Measurements from ENCODE around the gene CDC42SE2.
"Not testable (repeated sequence)": the region's sequence is repeated elsewhere in the genome, so short reads cannot be mapped to it uniquely, and the experiment has no call there.

Gene CDC42SE2

DNA sequence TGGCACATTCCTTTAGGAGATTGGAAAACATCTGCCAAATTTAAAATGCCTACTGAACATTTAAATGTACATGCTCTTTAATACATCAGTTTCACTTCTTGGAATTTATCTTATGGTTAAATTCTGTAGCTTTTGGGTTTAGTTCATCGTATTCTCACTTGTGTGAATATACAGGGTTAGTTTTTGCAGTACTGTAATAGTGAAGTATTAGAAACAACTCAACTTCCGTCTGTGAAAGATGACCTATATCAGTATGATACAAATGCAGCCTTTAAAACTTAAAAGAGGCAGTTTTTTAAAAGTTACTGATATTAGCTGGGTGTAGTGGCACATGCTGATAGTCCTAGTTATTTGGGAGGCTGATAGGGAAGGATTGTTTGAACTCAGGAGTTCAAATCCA, 57.2 kb downstream of the CDC42SE2 start:
- H3K27ac ChIP-seq (ENCODE audit: low read depth, low read length) = no peak overlapping the region
- peaks cover 4% of the 10 kb centered on the region for H3K36me3 ChIP-seq (ENCODE audit: insufficient read depth, low read length)
- H3K79me2 ChIP-seq (ENCODE audit: control insufficient read depth, insufficient read depth, low read length, unreplicated experiment) = peaks cover 31% of the 10 kb centered on the region

GRCh38 chr5:131322926-131323325, 59.1 kb downstream of the CDC42SE2 start:
- H2AFZ ChIP-seq (ENCODE audit: low read length, unreplicated experiment) = no peak overlapping the region
- peaks cover 4% of the 10 kb centered on the region for H3K36me3 ChIP-seq (ENCODE audit: insufficient read depth, low read length)
- H3K4me3 ChIP-seq (ENCODE audit: low read depth, low read length) = no peak overlapping the region
- H3K27ac ChIP-seq (ENCODE audit: low read depth, low read length) = no peak overlapping the region
- H3K27me3 ChIP-seq (ENCODE audit: insufficient read depth, low read length) = no peaks in the 10 kb centered on the region
- peaks cover 13% of the 10 kb centered on the region for H3K4me1 ChIP-seq (ENCODE audit: control insufficient read depth, insufficient read depth, low read length, unreplicated experiment)
- H3K79me2 ChIP-seq (ENCODE audit: control insufficient read depth, insufficient read depth, low read length, unreplicated experiment) = peaks cover 23% of the 10 kb centered on the region

More for the DNA sequence above, 57.2 kb downstream of the CDC42SE2 start:
- Histone ChIP-seq H3K4me3 (ENCODE audit: low read depth, low read length) (no peak overlapping the region), H3K27me3 (ENCODE audit: insufficient read depth, low read length) (no peaks in the 10 kb centered on the region), H2AFZ (ENCODE audit: low read length, unreplicated experiment) (no peak overlapping the region), H3K4me1 (ENCODE audit: control insufficient read depth, insufficient read depth, low read length, unreplicated experiment) (no peaks in the 10 kb centered on the region)

DNA sequence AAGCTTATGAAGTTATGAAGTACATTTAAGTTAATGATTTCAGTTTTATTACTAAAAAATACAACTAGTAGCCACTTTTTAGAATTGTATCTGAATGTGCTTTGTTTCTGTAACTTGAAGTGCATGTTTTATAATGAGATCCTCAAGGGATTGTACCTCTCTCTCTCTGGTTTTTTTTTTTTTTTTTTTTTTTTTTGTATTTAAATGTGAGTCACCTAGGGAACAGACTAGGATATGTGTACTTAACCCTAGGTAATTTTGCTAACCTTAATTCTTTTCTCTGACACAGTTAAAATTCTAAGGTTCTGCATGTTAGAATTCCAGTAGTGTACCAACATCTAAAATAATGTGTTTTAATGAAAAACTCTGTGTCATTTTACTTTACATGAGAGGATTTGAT, 59.5 kb downstream of the CDC42SE2 start:
- H3K27ac ChIP-seq (ENCODE audit: low read depth, low read length) = no peak overlapping the region
- no peaks in the 10 kb centered on the region for H3K27me3 ChIP-seq (ENCODE audit: insufficient read depth, low read length)
- H3K4me3 ChIP-seq (ENCODE audit: low read depth, low read length) = no peak overlapping the region
- H2AFZ ChIP-seq (ENCODE audit: low read length, unreplicated experiment) = no peak overlapping the region
- H3K79me2 ChIP-seq (ENCODE audit: control insufficient read depth, insufficient read depth, low read length, unreplicated experiment) = peaks cover 21% of the 10 kb centered on the region
- H3K4me1 ChIP-seq (ENCODE audit: control insufficient read depth, insufficient read depth, low read length, unreplicated experiment) = peaks cover 18% of the 10 kb centered on the region
- peaks cover 4% of the 10 kb centered on the region for H3K36me3 ChIP-seq (ENCODE audit: insufficient read depth, low read length)

- Histone ChIP-seq H3K27ac (ENCODE audit: low read depth, low read length) (no peak overlapping the region), H3K27me3 (ENCODE audit: insufficient read depth, low read length) (no peaks in the 10 kb centered on the region), H2AFZ (ENCODE audit: low read length, unreplicated experiment) (no peak overlapping the region), H3K79me2 (ENCODE audit: control insufficient read depth, insufficient read depth, low read length, unreplicated experiment) (peaks cover 25% of the 10 kb centered on the region), H3K4me3 (ENCODE audit: low read depth, low read length) (no peak overlapping the region), H3K4me1 (ENCODE audit: control insufficient read depth, insufficient read depth, low read length, unreplicated experiment) (peaks cover 25% of the 10 kb centered on the region), H3K36me3 (ENCODE audit: insufficient read depth, low read length) (no peaks in the 10 kb centered on the region)
Measured at GRCh38 chr5:131324303-131324702, 60.5 kb downstream of the CDC42SE2 start.

DNA sequence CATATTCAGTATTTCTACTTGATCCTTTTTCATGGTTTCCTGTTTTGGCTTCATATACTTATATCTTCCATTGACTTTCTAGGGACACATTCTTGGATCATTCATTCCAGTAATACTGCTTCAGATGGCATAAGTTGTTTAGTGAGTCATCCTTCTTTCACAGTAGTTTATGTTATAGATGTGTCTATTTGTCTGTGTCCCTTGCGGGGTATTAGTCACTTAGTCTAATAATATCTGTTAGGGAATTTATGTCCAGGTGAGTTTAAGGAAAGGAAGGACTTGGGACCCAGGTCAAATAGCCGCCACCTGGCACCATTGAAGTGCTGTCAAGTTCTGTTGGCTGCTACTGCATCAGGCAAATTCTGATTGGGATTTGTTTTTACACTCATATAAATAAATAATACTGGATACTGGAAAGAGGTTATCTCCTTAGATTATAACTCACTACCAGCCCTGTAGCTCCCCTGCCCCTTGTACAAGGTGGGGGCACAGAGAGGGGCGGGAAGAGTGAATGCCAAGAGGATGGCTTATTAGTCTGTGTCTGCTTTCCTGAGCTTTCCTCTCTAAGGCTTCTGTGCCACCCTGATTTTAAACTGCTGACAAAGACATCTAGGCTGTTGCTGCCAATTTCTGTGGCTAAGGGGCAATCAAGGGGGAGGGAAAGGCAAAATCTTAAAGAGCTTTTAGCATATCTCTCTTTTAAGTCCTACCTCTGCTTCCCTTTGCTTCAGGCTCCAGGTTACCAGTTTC, 64.9 kb downstream of the CDC42SE2 start:
- Histone ChIP-seq H3K79me2 (ENCODE audit: control insufficient read depth, insufficient read depth, low read length, unreplicated experiment) (peaks cover 27% of the 10 kb centered on the region), H2AFZ (ENCODE audit: low read length, unreplicated experiment) (no peak overlapping the region), H3K4me1 (ENCODE audit: control insufficient read depth, insufficient read depth, low read length, unreplicated experiment) (peaks cover 25% of the 10 kb centered on the region), H3K36me3 (ENCODE audit: insufficient read depth, low read length) (no peaks in the 10 kb centered on the region), H3K27ac (ENCODE audit: low read depth, low read length) (no peak overlapping the region), H3K27me3 (ENCODE audit: insufficient read depth, low read length) (no peaks in the 10 kb centered on the region), H3K4me3 (ENCODE audit: low read depth, low read length) (no peak overlapping the region)

DNA sequence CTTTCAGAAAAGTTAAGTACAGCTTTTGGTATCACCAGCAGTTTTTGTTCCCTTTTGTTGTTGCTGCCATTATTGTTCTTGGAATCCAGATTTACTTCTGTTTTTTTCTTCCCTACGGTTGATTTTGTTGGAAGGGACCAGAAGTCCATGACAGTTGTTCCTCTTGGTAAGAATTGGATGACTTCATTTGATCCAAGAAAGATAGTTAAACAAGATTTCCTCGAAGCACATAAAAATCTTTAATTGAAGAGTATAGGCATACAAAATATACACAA, 65.4 kb downstream of the CDC42SE2 start:
- no peak overlapping the region for H2AFZ ChIP-seq (ENCODE audit: low read length, unreplicated experiment)
- peaks cover 25% of the 10 kb centered on the region for H3K79me2 ChIP-seq (ENCODE audit: control insufficient read depth, insufficient read depth, low read length, unreplicated experiment)
- no peaks in the 10 kb centered on the region for H3K36me3 ChIP-seq (ENCODE audit: insufficient read depth, low read length)

DNA sequence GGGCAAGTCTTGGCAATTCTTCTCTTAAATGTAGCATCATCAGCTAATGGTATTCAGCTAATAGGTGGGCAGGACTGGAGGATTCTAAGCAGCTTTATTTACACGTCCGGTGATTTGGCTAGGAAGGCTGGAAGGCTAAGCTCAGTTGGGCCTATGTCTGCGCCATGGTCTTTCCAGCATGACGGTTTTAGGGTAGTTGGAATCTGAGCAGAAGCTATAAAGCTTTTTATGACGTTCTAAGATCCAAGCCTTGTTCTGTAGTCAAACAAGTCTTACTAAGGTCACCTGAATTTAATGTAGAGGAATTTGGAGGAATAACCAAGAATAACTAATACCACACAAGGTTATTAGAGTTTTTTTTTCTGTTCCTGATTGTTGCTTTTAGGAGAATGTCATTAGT, 66.2 kb downstream of the CDC42SE2 start:
- Histone ChIP-seq H2AFZ (ENCODE audit: low read length, unreplicated experiment) (no peak overlapping the region), H3K4me1 (ENCODE audit: control insufficient read depth, insufficient read depth, low read length, unreplicated experiment) (peaks cover 25% of the 10 kb centered on the region), H3K4me3 (ENCODE audit: low read depth, low read length) (no peak overlapping the region), H3K36me3 (ENCODE audit: insufficient read depth, low read length) (no peaks in the 10 kb centered on the region), H3K27me3 (ENCODE audit: insufficient read depth, low read length) (no peaks in the 10 kb centered on the region), H3K27ac (ENCODE audit: low read depth, low read length) (no peak overlapping the region), H3K79me2 (ENCODE audit: control insufficient read depth, insufficient read depth, low read length, unreplicated experiment) (peaks cover 20% of the 10 kb centered on the region)

More for the DNA sequence above, 65.4 kb downstream of the CDC42SE2 start:
- Histone ChIP-seq H3K4me1 (ENCODE audit: control insufficient read depth, insufficient read depth, low read length, unreplicated experiment) (peaks cover 25% of the 10 kb centered on the region), H3K27me3 (ENCODE audit: insufficient read depth, low read length) (no peaks in the 10 kb centered on the region), H3K4me3 (ENCODE audit: low read depth, low read length) (no peak overlapping the region), H3K27ac (ENCODE audit: low read depth, low read length) (no peak overlapping the region)

DNA sequence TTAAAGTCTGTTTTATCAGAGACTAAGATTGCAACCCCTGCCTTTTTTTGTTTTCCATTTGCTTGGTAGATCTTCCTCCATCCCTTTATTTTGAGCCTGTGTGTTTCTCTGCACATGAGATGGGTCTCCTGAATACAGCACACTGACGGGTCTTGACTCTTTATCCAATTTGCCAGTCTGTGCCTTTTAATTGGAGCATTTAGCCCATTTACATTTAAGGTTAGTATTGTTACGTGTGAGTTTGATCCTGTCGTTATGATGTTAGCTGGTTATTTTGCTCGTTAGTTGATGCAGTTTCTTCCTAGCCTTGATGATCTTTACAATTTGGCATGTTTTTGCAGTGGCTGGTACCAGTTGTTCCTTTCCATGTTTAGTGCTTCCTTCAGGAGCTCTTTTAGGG, 71.9 kb downstream of the CDC42SE2 start:
- H3K27me3 ChIP-seq (ENCODE audit: insufficient read depth, low read length); H2AFZ ChIP-seq (ENCODE audit: low read length, unreplicated experiment); H3K36me3 ChIP-seq (ENCODE audit: insufficient read depth, low read length); H3K4me3 ChIP-seq (ENCODE audit: low read depth, low read length); H3K4me1 ChIP-seq (ENCODE audit: control insufficient read depth, insufficient read depth, low read length, unreplicated experiment); H3K27ac ChIP-seq (ENCODE audit: low read depth, low read length): not testable (repeated sequence)
- H3K79me2 ChIP-seq (ENCODE audit: control insufficient read depth, insufficient read depth, low read length, unreplicated experiment) = peaks cover 11% of the 10 kb centered on the region

GRCh38 chr5:131336801-131337200, 72.9 kb downstream of the CDC42SE2 start:
- peaks cover 10% of the 10 kb centered on the region; the same call in 1 of the 2 replicates for H3K36me3 ChIP-seq (ENCODE audit: insufficient read depth, low read length)
- H3K27me3 ChIP-seq (ENCODE audit: insufficient read depth, low read length); H3K4me3 ChIP-seq (ENCODE audit: low read depth, low read length); H2AFZ ChIP-seq (ENCODE audit: low read length, unreplicated experiment); H3K4me1 ChIP-seq (ENCODE audit: control insufficient read depth, insufficient read depth, low read length, unreplicated experiment); H3K27ac ChIP-seq (ENCODE audit: low read depth, low read length): not testable (repeated sequence)
- H3K79me2 ChIP-seq (ENCODE audit: control insufficient read depth, insufficient read depth, low read length, unreplicated experiment) = peaks cover 11% of the 10 kb centered on the region

DNA sequence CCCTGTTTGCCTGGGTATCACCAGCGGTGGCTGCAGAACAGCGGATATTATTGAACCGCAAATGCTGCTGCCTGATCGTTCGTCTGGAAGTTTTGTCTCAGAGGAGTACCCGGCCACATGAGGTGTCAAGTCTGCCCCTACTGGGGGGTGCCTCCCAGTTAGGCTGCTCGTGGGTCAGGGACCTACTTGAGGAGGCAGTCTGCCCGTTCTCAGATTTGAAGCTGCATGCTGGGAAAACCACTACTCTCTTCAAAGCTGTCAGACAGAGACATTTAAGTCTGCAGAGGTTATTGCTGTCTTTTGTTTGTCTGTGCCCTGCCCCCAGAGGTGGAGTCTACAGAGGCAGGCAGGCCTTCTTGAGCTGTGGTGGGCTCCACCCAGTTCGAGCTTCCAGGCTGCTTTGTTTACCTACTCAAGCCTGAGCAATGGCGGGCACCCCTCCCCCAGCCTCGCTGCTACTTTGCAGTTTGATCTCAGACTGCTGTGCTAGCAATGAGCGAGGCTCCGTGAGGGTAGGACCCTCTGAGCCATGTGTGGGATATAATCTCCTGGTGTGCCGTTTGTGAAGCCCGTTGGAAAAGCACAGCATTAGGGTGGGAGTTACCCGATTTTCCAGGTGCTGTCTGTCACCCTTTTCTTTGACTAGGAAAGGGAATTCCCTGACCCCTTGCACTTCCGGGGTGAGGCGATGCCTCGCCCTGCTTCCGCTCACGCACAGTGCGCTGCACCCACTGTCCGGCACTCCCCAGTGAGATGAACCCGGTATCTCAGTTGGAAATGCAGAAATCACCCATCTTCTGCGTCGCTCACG, 73.6 kb downstream of the CDC42SE2 start:
- H3K27ac ChIP-seq (ENCODE audit: low read depth, low read length); H2AFZ ChIP-seq (ENCODE audit: low read length, unreplicated experiment); H3K4me1 ChIP-seq (ENCODE audit: control insufficient read depth, insufficient read depth, low read length, unreplicated experiment); H3K27me3 ChIP-seq (ENCODE audit: insufficient read depth, low read length); H3K4me3 ChIP-seq (ENCODE audit: low read depth, low read length): not testable (repeated sequence)
- Histone ChIP-seq H3K36me3 (ENCODE audit: insufficient read depth, low read length) (peaks cover 10% of the 10 kb centered on the region; the same call in 1 of the 2 replicates), H3K79me2 (ENCODE audit: control insufficient read depth, insufficient read depth, low read length, unreplicated experiment) (peaks cover 11% of the 10 kb centered on the region)

DNA sequence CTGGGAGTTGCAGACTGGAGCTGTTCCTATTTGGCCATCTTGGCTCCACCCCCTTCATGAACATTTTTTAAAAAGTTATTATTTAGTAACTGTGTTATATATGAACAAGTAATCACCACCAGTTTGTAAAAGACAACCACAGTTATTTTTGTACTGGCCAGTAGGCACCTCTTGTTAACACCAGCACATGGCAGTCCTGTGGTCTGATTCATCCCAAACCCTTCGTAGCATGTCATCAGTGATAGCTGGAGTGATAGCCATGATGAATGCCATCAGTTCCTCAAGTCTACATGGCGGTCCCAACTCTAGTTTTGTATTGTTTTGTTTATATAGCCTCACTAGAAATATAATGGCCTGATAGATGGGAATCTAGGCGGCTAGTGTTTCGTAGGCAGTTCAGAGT, 74.2 kb downstream of the CDC42SE2 start:
- Histone ChIP-seq H3K79me2 (ENCODE audit: control insufficient read depth, insufficient read depth, low read length, unreplicated experiment) (peaks cover 11% of the 10 kb centered on the region), H3K4me3 (ENCODE audit: low read depth, low read length) (no peak overlapping the region), H3K4me1 (ENCODE audit: control insufficient read depth, insufficient read depth, low read length, unreplicated experiment) (no peaks in the 10 kb centered on the region), H2AFZ (ENCODE audit: low read length, unreplicated experiment) (no peak overlapping the region), H3K36me3 (ENCODE audit: insufficient read depth, low read length) (peaks cover 10% of the 10 kb centered on the region; the same call in 1 of the 2 replicates), H3K27ac (ENCODE audit: low read depth, low read length) (no peak overlapping the region), H3K27me3 (ENCODE audit: insufficient read depth, low read length) (no peaks in the 10 kb centered on the region)

All from ACC112 (cell line).